ENCODE results near the gene FAM180B. TPM values are rescaled to one million over a fixed set of nuclear protein-coding genes. Genes with fewer than 3 reads are reported as not detected.
"Not testable (repeated sequence)": the region's sequence is repeated elsewhere in the genome, so short reads cannot be mapped to it uniquely, and the experiment has no call there.

FAM180B gene
- total RNA-seq, 4 donors from 2014 or later, result not detected

GRCh38 chr11:47541070-47541469 is 45.4 kb upstream of the FAM180B start:
- in situ Hi-C loops (cut with MboI; ENCODE audit: low sequenced_read_pairs in 4 of 4), result no loop called here
- no peak for TF ChIP-seq POLR2A (IDR thresholded peaks at IDR 0.05)
- TF ChIP-seq CTCF (IDR thresholded peaks at IDR 0.05 in 4 of 5, conservative IDR thresholded peaks at IDR 0.05 in 1 of 5), result no peak
- no peaks in the 10 kb centered on the region for H3K36me3 ChIP-seq
- no peaks in the 10 kb centered on the region for H3K27me3 ChIP-seq
- peak overlapping the region; percentile 76 to 85 (median 78) for H3K27ac ChIP-seq
- no peak for DNase-seq
- peaks cover 63 to 83% of the 10 kb centered on the region in 2 donors for H3K4me1 ChIP-seq
- no peaks in the 10 kb centered on the region for H3K9me3 ChIP-seq
- no peak for ATAC-seq
- intact Hi-C loops (cut with DNase I; ENCODE audit: low total_unique reads), result no loop called here
- no peak overlapping the region for H3K4me3 ChIP-seq

- ATAC-seq (no peak), DNase-seq (no peak)
- no peaks in the 10 kb centered on the region for H3K9me3 ChIP-seq
- peaks cover 69 to 74% of the 10 kb centered on the region in 2 donors for H3K4me1 ChIP-seq
- in situ Hi-C loops (cut with MboI; ENCODE audit: low sequenced_read_pairs in 4 of 4), result no loop called here
- intact Hi-C loops (cut with DNase I; ENCODE audit: low total_unique reads), result no loop called here
- H3K27ac ChIP-seq, result peak overlapping the region in 3 of 4 donors; percentile 1 to 41 (median 31)
- H3K36me3 ChIP-seq, result no peaks in the 10 kb centered on the region
- TF ChIP-seq CTCF (IDR thresholded peaks at IDR 0.05 in 4 of 5, conservative IDR thresholded peaks at IDR 0.05 in 1 of 5) (no peak), POLR2A (IDR thresholded peaks at IDR 0.05) (no peak)
- no peaks in the 10 kb centered on the region for H3K27me3 ChIP-seq
- no peak overlapping the region for H3K4me3 ChIP-seq
Observed at GRCh38 chr11:47545298-47545697, 41.2 kb upstream of the FAM180B start.

- H3K9me3 ChIP-seq; intact Hi-C loops (cut with DNase I; ENCODE audit: low total_unique reads); H3K4me3 ChIP-seq; DNase-seq; H3K36me3 ChIP-seq; in situ Hi-C loops (cut with MboI; ENCODE audit: low sequenced_read_pairs in 4 of 4); H3K27me3 ChIP-seq; ATAC-seq: not testable (repeated sequence)
- Histone ChIP-seq H3K4me1 (peaks cover 67 to 73% of the 10 kb centered on the region in 2 donors), H3K27ac (peak overlapping the region in 3 of 4 donors; percentile 96 to 99 (median 96))
Observed at GRCh38 chr11:47546274-47546673, 40.2 kb upstream of the FAM180B start.

GRCh38 chr11:47550288-47551047 is 36.0 kb upstream of the FAM180B start:
- peak overlapping the region; percentile 9 to 93 (median 52) for H3K4me3 ChIP-seq
- intact Hi-C loops (cut with DNase I; ENCODE audit: low total_unique reads) (loop anchor here (5.0 to 10.0 kb wide), 2 partner anchors 48 to 366 kb away; partner anchors contain the start of gene PACSIN3), in situ Hi-C loops (cut with MboI; ENCODE audit: low sequenced_read_pairs in 4 of 4) (no loop called here)
- no peak for TF ChIP-seq CTCF (IDR thresholded peaks at IDR 0.05 in 4 of 5, conservative IDR thresholded peaks at IDR 0.05 in 1 of 5)
- no peak for TF ChIP-seq POLR2A (IDR thresholded peaks at IDR 0.05)
- peak; percentile 45 to 48 for DNase-seq
- no peaks in the 10 kb centered on the region for H3K27me3 ChIP-seq
- H3K36me3 ChIP-seq, result no peaks in the 10 kb centered on the region
- peak overlapping the region; percentile 96 to 99 (median 97) for H3K27ac ChIP-seq
- ATAC-seq, result peak; percentile 75 to 78
- no peaks in the 10 kb centered on the region for H3K9me3 ChIP-seq
- H3K4me1 ChIP-seq, result peaks cover 59 to 67% of the 10 kb centered on the region in 2 donors

- H3K27ac ChIP-seq, result peak overlapping the region; percentile 96 to 99 (median 97)
- ATAC-seq (peak; percentile 20 to 67), DNase-seq (no peak)
- no peaks in the 10 kb centered on the region for H3K9me3 ChIP-seq
- H3K4me1 ChIP-seq, result peaks cover 59 to 70% of the 10 kb centered on the region in 2 donors
- peak overlapping the region; percentile 9 to 93 (median 52) for H3K4me3 ChIP-seq
- in situ Hi-C loops (cut with MboI; ENCODE audit: low sequenced_read_pairs in 4 of 4), result no loop called here
- TF ChIP-seq POLR2A (IDR thresholded peaks at IDR 0.05) (no peak), CTCF (IDR thresholded peaks at IDR 0.05 in 4 of 5, conservative IDR thresholded peaks at IDR 0.05 in 1 of 5) (peak in 4 of 5 experiments; percentile 13 to 35 (median 24))
- intact Hi-C loops (cut with DNase I; ENCODE audit: low total_unique reads), result loop anchor here (5.0 to 10.0 kb wide), 2 partner anchors 49 to 366 kb away; partner anchors contain the start of gene PACSIN3
- no peaks in the 10 kb centered on the region for H3K36me3 ChIP-seq
- H3K27me3 ChIP-seq, result no peaks in the 10 kb centered on the region
Observed at GRCh38 chr11:47551086-47551485, 35.4 kb upstream of the FAM180B start.
